Mammary epithelial cell (primary cell): ENCODE data around the gene DDX25.

Experiments used
- EZH2 ChIP-seq: IDR thresholded peaks from 2 replicates; pipeline ENCODE4 v1.6.1; 2012; ENCODE audit warnings: low read length, inconsistent platforms, borderline replicate concordance
- TF ChIP-seq, protein P1 (sequence below), 2 donors: IDR thresholded peaks in 1 of 2; conservative IDR thresholded peaks in 1 of 2; 2 replicates each; pipeline ENCODE4 v1.5.1; 2011 to 2012; ENCODE audit warnings: inconsistent platforms in 2 of 2, low read length in 2 of 2, mild to moderate bottlenecking in 2 of 2, control low read depth in 1 of 2, low read depth in 1 of 2; ENCODE audit not compliant: insufficient read depth in 1 of 2; ENCODE audit errors: extremely low read depth in 1 of 2

DNA sequence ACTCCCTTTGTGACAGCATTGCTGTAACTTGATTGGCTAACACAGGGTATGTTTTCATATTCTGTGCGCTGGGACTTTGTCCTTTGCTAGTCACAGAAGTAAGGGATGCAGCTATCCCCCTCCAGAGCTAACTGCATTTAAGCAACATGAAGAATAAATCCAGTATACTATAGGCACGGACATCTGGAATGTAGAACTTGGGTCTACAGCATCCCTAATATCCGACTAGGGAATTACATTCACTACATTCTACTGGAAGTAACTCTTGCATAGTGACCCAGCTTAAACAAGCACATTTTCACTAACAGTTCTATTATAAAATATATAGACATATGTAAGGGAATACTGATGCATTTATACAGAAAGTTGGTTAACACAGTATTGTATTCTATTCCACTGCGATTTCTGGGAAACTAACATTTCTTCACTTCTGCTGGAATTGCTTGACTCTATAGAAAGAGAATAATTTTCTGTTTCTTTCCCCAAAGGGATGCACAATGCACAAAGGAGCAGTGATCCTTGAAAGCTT lies 54.6 kb downstream of the DDX25 start:
- TF ChIP-seq, protein P1, sequence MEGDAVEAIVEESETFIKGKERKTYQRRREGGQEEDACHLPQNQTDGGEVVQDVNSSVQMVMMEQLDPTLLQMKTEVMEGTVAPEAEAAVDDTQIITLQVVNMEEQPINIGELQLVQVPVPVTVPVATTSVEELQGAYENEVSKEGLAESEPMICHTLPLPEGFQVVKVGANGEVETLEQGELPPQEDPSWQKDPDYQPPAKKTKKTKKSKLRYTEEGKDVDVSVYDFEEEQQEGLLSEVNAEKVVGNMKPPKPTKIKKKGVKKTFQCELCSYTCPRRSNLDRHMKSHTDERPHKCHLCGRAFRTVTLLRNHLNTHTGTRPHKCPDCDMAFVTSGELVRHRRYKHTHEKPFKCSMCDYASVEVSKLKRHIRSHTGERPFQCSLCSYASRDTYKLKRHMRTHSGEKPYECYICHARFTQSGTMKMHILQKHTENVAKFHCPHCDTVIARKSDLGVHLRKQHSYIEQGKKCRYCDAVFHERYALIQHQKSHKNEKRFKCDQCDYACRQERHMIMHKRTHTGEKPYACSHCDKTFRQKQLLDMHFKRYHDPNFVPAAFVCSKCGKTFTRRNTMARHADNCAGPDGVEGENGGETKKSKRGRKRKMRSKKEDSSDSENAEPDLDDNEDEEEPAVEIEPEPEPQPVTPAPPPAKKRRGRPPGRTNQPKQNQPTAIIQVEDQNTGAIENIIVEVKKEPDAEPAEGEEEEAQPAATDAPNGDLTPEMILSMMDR (conservative IDR thresholded peaks at IDR 0.05 in 1 of 2, IDR thresholded peaks at IDR 0.05 in 1 of 2; ENCODE audit: extremely low read depth in 1 of 2, insufficient read depth in 1 of 2, low read depth in 1 of 2, low read length in 2 of 2), result no peak
- no peak for TF ChIP-seq EZH2
